IPS DF 6.9 (cell line): ENCODE results near the gene RHOC.

Source experiments
- DNase-seq: peaks from one replicate; pipeline ENCODE4 v3.0.0-alpha.2; 2013; ENCODE audit warnings: low read depth, low spot score
- H3K27ac ChIP-seq: one replicate; pipeline ENCODE4 v1.5.1; 2013; ENCODE audit warnings: low read length, control low read depth
- H3K27me3 ChIP-seq: 2 replicates; pipeline ENCODE4 v1.6.1; 2013; ENCODE audit warnings: mild to moderate bottlenecking, low read length; ENCODE audit not compliant: control insufficient read depth, insufficient read depth
- H3K36me3 ChIP-seq: 2 replicates; pipeline ENCODE4 v1.6.1; 2013; ENCODE audit warnings: low read length; ENCODE audit not compliant: control insufficient read depth, insufficient read depth
- H3K4me1 ChIP-seq: 2 replicates; pipeline ENCODE4 v1.6.1; 2013; ENCODE audit warnings: low read length; ENCODE audit not compliant: control insufficient read depth, insufficient read depth
- H3K4me3 ChIP-seq: 2 replicates; pipeline ENCODE4 v1.5.1; 2013; ENCODE audit warnings: mild to moderate bottlenecking, low read length
- H3K9me3 ChIP-seq: 2 replicates; pipeline ENCODE4 v1.6.1; 2013; ENCODE audit warnings: low read length, inconsistent platforms; ENCODE audit not compliant: control insufficient read depth, insufficient read depth
- WGBS: extraction: QIAGEN DNeasy Blood & Tissue Kit; methylation state at CpG from one replicate; pipeline ENCODE4 v1.1.7; 2013; ENCODE audit warnings: mixed read lengths, missing lambda C conversion rate; ENCODE audit not compliant: insufficient read length, insufficient coverage; 5-methylcytosine and 5-hydroxymethylcytosine counted together

Gene RHOC

GRCh38 chr1:112702067-112702395, 4.9 kb downstream of the RHOC start:
- Histone ChIP-seq H3K27me3 (no peaks in the 10 kb centered on the region), H3K36me3 (peaks cover 13% of the 10 kb centered on the region), H3K4me3 (no peak overlapping the region), H3K4me1 (peaks cover 14% of the 10 kb centered on the region), H3K9me3 (no peaks in the 10 kb centered on the region), H3K27ac (no peak overlapping the region)
- WGBS: no CpG with 5 or more reads among the region's 3 CpGs
- DNase-seq: no peak

GRCh38 chr1:112701227-112702066, 5.5 kb downstream of the RHOC start:
- Histone ChIP-seq H3K27ac (no peak overlapping the region), H3K27me3 (no peaks in the 10 kb centered on the region), H3K9me3 (no peaks in the 10 kb centered on the region), H3K4me3 (no peak overlapping the region), H3K36me3 (peaks cover 17% of the 10 kb centered on the region), H3K4me1 (peaks cover 14% of the 10 kb centered on the region)
- DNase-seq: no peak
- no CpG with 5 or more reads among the region's 17 CpGs for WGBS

- Histone ChIP-seq H3K36me3 (peaks cover 20% of the 10 kb centered on the region), H3K4me3 (no peak overlapping the region), H3K27ac (no peak overlapping the region), H3K27me3 (no peaks in the 10 kb centered on the region), H3K4me1 (peaks cover 10% of the 10 kb centered on the region), H3K9me3 (no peaks in the 10 kb centered on the region)
- WGBS: no CpG with 5 or more reads among the region's 7 CpGs
- DNase-seq: no peak
These were observed 6.4 kb downstream of the RHOC start for GRCh38 chr1:112700290-112701226.

DNA sequence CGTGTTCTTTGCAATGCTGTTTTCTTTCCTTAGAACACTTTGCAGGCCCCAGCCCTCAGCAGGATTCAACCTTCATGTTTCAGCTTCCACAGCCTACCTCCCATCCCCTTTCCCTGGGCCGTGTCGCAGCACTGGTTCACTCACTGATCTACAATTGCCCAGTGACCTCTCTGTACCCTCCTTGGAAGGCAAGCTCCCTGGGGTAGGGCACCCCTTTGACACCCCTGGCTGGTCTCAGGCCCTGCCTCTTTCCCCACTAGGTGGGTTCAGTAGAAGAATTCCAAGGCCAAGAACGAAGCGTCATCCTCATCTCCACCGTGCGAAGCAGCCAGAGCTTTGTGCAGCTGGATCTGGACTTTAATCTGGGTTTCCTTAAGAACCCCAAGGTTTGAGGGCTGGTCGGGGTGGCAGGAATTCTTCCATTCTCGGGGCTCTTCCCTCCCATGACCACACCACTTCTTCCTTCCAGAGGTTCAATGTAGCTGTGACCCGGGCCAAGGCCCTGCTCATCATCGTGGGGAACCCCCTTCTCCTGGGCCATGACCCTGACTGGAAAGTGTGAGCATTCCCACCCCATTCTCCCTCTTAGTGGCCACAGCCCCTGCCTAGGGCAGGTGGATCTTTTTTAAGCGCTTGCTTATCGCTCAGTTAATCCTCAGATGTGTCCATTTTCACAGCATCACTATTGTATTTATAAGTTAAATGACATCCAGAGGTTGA, 7.3 kb downstream of the RHOC start:
- Histone ChIP-seq H3K27me3 (no peaks in the 10 kb centered on the region), H3K4me1 (peaks cover 8% of the 10 kb centered on the region), H3K36me3 (peaks cover 27% of the 10 kb centered on the region), H3K27ac (no peak overlapping the region), H3K4me3 (no peak overlapping the region), H3K9me3 (no peaks in the 10 kb centered on the region)
- DNase-seq: no peak
- no CpG with 5 or more reads among the region's 13 CpGs for WGBS

DNA sequence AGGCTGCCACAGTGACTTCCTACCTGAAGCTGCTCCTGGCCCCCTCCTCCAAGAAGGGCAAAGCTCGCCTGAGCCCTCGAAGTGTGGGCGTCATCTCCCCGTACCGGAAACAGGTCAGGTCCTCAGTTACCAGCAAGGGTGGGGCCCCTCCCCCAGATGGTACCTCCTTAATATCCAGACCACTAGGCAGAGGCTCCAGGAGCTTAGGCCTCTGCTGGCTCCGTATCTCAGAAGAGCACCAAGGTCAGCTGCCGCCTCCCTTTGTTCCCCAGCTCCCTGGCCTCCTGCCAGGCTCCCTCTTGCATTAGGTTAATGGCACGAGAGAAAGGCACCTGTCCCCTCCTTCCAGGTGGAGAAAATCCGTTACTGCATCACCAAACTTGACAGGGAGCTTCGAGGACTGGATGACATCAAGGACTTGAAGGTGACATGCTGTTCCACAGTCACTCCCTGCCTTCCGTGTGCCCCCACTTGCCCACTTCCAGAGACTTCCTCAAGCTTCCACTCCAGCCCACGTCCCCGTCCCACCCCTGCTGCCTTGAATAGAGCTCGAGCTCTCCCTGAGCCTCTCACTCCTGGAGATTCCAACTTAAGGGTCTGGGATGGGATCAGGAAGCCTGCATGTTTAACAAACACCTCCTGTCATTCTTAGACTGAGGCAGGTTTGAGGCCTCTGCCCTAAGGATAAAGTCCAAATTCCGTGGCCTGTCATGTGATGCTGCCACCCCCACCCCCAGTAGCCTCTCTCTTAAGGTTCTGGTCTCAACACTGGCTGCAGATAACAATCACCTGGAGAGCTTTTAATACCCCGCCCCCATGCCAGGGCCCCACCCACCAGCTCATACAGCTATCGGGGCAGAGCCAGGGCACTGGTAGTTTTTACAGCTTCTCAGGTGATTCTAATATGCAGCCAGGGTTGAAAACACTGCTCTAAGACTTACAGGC, 8.3 kb downstream of the RHOC start:
- no peak overlapping the region for H3K4me3 ChIP-seq
- H3K27me3 ChIP-seq: no peaks in the 10 kb centered on the region
- H3K9me3 ChIP-seq: no peaks in the 10 kb centered on the region
- DNase-seq: no peak
- no CpG with 5 or more reads among the region's 17 CpGs for WGBS
- peaks cover 36% of the 10 kb centered on the region for H3K36me3 ChIP-seq
- no peak overlapping the region for H3K27ac ChIP-seq
- H3K4me1 ChIP-seq: peaks cover 8% of the 10 kb centered on the region

DNA sequence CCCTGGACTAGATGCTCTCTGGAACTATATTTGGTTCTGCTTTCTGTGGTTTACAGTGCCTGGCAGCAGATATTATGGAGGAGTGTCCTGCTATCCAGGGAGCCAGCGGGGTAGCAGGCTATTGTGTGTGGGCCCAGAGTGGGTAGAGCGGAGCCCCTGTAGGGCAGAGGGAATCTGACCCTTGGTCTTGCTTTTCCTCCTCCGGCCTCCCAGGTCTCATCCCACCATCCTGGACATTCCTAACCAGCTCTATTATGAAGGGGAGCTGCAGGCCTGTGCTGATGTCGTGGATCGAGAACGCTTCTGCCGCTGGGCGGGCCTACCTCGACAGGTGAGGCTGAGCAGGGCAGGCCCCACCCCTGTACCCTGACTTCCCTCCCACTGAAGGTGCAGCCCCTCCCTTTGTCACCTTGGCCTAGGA, 9.1 kb downstream of the RHOC start:
- no peak for DNase-seq
- H3K27ac ChIP-seq: no peak overlapping the region
- no peaks in the 10 kb centered on the region for H3K9me3 ChIP-seq
- no peak overlapping the region for H3K4me3 ChIP-seq
- no peaks in the 10 kb centered on the region for H3K27me3 ChIP-seq
- H3K4me1 ChIP-seq: peaks cover 8% of the 10 kb centered on the region
- peaks cover 38% of the 10 kb centered on the region for H3K36me3 ChIP-seq
- WGBS: no CpG with 5 or more reads among the region's 9 CpGs

DNA sequence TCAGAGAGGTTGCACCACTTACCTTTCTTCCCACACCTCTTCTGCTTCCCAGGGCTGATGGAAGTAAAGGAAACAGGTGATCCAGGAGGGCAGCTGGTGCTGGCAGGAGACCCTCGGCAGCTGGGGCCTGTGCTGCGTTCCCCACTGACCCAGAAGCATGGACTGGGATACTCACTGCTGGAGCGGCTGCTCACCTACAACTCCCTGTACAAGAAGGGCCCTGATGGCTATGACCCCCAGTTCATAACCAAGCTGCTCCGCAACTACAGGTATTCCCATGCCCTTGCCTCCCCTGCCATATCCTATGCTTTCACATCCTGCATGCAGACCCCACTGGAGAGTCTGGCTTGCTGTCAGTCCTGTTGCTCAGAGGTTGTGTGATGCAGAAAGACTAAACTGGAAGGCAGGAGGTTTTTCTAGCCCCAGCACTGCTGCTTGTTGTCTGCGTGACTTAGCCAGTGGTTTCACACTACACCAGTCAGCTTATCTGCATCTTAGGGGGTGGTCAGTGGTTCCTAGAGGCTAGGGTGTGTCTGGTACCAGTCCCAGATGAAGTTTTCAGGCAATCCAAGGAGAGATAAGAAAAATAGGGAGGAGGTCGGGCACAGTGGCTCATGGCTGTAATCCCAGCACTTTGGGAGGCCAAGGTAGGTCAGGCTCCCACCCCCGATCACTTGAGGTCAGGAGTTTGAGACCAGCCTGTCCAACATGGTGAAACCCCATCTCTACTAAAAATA, 10.2 kb downstream of the RHOC start:
- WGBS: no CpG with 5 or more reads among the region's 7 CpGs

GRCh38 chr1:112695276-112695675, 11.7 kb downstream of the RHOC start:
- no CpG with 5 or more reads among the region's 9 CpGs for WGBS
- Histone ChIP-seq H3K27ac (no peak overlapping the region), H3K4me3 (no peak overlapping the region), H3K36me3 (peaks cover 40% of the 10 kb centered on the region), H3K27me3 (no peaks in the 10 kb centered on the region), H3K9me3 (no peaks in the 10 kb centered on the region), H3K4me1 (peaks cover 2% of the 10 kb centered on the region)
- DNase-seq: no peak

More for the DNA sequence above, 10.2 kb downstream of the RHOC start:
- Histone ChIP-seq H3K4me1 (peaks cover 8% of the 10 kb centered on the region), H3K27me3 (no peaks in the 10 kb centered on the region), H3K27ac (no peak overlapping the region), H3K9me3 (no peaks in the 10 kb centered on the region), H3K36me3 (peaks cover 41% of the 10 kb centered on the region), H3K4me3 (no peak overlapping the region)
- no peak for DNase-seq

- no CpG with 5 or more reads among the region's 15 CpGs for WGBS
- no peak for DNase-seq
- Histone ChIP-seq H3K4me3 (no peak overlapping the region), H3K27ac (no peak overlapping the region), H3K36me3 (peaks cover 33% of the 10 kb centered on the region), H3K4me1 (no peaks in the 10 kb centered on the region), H3K9me3 (no peaks in the 10 kb centered on the region), H3K27me3 (no peaks in the 10 kb centered on the region)
These were observed 12.5 kb downstream of the RHOC start for GRCh38 chr1:112694363-112694929.
